HepG2 (cell line): ENCODE data around the gene CISTR. TPM values are rescaled to one million over a fixed set of nuclear protein-coding genes. Genes with fewer than 3 reads are reported as not detected.

ENCODE experiments used
- ATAC-seq: fragments of 200-7000 bp; cut with Tn5 transposase; 3 replicates; pipeline ENCODE4 v1.9.1; 2020; ENCODE audit warnings: mild to moderate bottlenecking, moderate library complexity
- BruUV-seq: library from RNA; stranded (reverse); fragments of 400-500 nt; replicated peaks from 2 replicates; lab custom pipeline; 2021; lab: Mats Ljungman, UMichigan
- CTCF ChIA-PET: fragments of 300-600 bp; formaldehyde crosslinking; extraction: SDS; loops from one replicate; lab custom pipeline; 2021; ENCODE audit warnings: low total read pairs, inconsistent platforms, low intra/inter-chr PET ratio; lab: Yijun Ruan, JAX
- POLR2A ChIA-PET: fragments of 350-600 bp; sonication (Branson Sonifier 250); formaldehyde crosslinking; loops from one replicate; lab custom pipeline; 2020; ENCODE audit warnings: antibody characterized with exemption, inconsistent platforms; lab: Yijun Ruan, JAX
- DNase-seq: peaks from one replicate; pipeline ENCODE4 v3.0.0-alpha.2; 2015; ENCODE audit warnings: low spot score
- FAIRE-seq: peaks from 3 replicates; lab custom pipeline; 2011; peaks lifted over from hg19 to GRCh38; lab: Jason Lieb, UNC
- H2AFZ ChIP-seq: one replicate; pipeline ENCODE4 v1.6.1; 2011; ENCODE audit warnings: low read length, inconsistent platforms
- H3K27ac ChIP-seq: fragments of 300-600 bp; 3 replicates; pipeline ENCODE4 v1.8.0; 2011; ENCODE audit warnings: mixed run types, mild to moderate bottlenecking, mixed read lengths, low read length, inconsistent platforms; ENCODE audit not compliant: insufficient read depth; ENCODE audit errors: extremely low read length
- H3K27me3 ChIP-seq, 2 experiments: fragments of 200-600 bp in 1 of 2; 2 replicates in 1 of 2; 3 replicates in 1 of 2; pipeline versions ENCODE4 v1.6.0 to v1.8.0; 2011; ENCODE audit warnings: low read length in 2 of 2, mild to moderate bottlenecking in 2 of 2, moderate library complexity in 2 of 2, inconsistent platforms in 1 of 2; ENCODE audit not compliant: insufficient read depth in 2 of 2, control insufficient read depth in 1 of 2
- H3K36me3 ChIP-seq, 2 experiments: fragments of 200-600 bp in 1 of 2; replicated peaks in 1 of 2; 2 replicates in 1 of 2; 3 replicates in 1 of 2; pipeline versions ENCODE4 v1.5.1 to v1.8.0; 2011; ENCODE audit warnings: low read length in 2 of 2, inconsistent platforms in 1 of 2; ENCODE audit not compliant: insufficient read depth in 2 of 2, control insufficient read depth in 1 of 2
- H3K4me1 ChIP-seq: 2 replicates; pipeline ENCODE4 v1.5.1; 2012; ENCODE audit warnings: low read length, inconsistent platforms; ENCODE audit not compliant: insufficient read depth
- H3K4me2 ChIP-seq: 2 replicates; pipeline ENCODE4 v1.6.0; 2011; ENCODE audit warnings: low read depth, low read length, inconsistent platforms
- H3K4me3 ChIP-seq, 3 experiments: fragments of 200-600 bp in 1 of 3; sonication (generic), shearing (Covaris generic) in 1 of 3; replicated peaks in 1 of 3; 2 replicates each; pipeline ENCODE4 v1.5.1; 2011 to 2016; ENCODE audit warnings: low read length in 3 of 3, inconsistent platforms in 2 of 3, low read depth in 2 of 3, mild to moderate bottlenecking in 2 of 3, control low read depth in 1 of 3, mixed read lengths in 1 of 3; ENCODE audit not compliant: insufficient read depth in 1 of 3
- H3K79me2 ChIP-seq: one replicate; pipeline ENCODE4 v1.6.1; 2011; ENCODE audit warnings: low read length, inconsistent platforms; ENCODE audit not compliant: insufficient read depth
- H3K9ac ChIP-seq: 2 replicates; pipeline ENCODE4 v1.6.0; 2011; ENCODE audit warnings: mild to moderate bottlenecking, low read depth, low read length, inconsistent platforms; ENCODE audit not compliant: insufficient read depth
- H3K9me3 ChIP-seq: 2 replicates; pipeline ENCODE4 v1.5.1; 2012; ENCODE audit warnings: mild to moderate bottlenecking, low read length
- H4K20me1 ChIP-seq: 2 replicates; pipeline ENCODE4 v1.6.0; 2011; ENCODE audit warnings: inconsistent platforms, mild to moderate bottlenecking, low read length, moderate library complexity; ENCODE audit not compliant: insufficient read depth
- EZH2 ChIP-seq: conservative IDR thresholded peaks from 2 replicates; pipeline ENCODE4 v1.6.1; 2012; ENCODE audit warnings: mild to moderate bottlenecking, low read depth, low read length, moderate library complexity
- PHF20 ChIP-seq: sonication (generic); formaldehyde crosslinking; IDR thresholded peaks from 2 replicates; pipeline ENCODE4 v1.5.0; 2020; ENCODE audit warnings: mild to moderate bottlenecking, missing genetic modification reagents
- SIN3A ChIP-seq: IDR thresholded peaks from 2 replicates; pipeline ENCODE4 v1.6.1; 2011; ENCODE audit warnings: low read depth, mild to moderate bottlenecking, control low read depth, low read length, borderline replicate concordance
- ZNF432 ChIP-seq: sonication (generic); formaldehyde crosslinking; IDR thresholded peaks from 2 replicates; pipeline ENCODE4 v1.5.0; 2020; ENCODE audit warnings: missing genetic modification reagents, mild to moderate bottlenecking, borderline replicate concordance
- WGBS: methylation state at CpG from one replicate; pipeline ENCODE4 v1.1.6; 2017; ENCODE audit warnings: low lambda C conversion rate; 5-methylcytosine and 5-hydroxymethylcytosine counted together
- in situ Hi-C: cut with HindIII; loops from 2 replicates; pipeline ENCODE4 v1.10.0; 2017; ENCODE audit warnings: low pct_unique_long_range_greater_than_20kb; ENCODE audit not compliant: extremely low pct_ligation_motif_present
- intact Hi-C: fragments of 100-400 bp; cut with micrococcal nuclease; formaldehyde crosslinking; loops from one replicate; pipeline ENCODE4 v1.10.0; 2022; ENCODE audit not compliant: unreplicated experiment
- polyA plus RNA-seq, 8 experiments: library from polyadenylated mRNA; depleted of rRNA in 3 of 8; stranded (reverse) in 7 of 8; unstranded in 1 of 8; fragments of >200 nt; fragmentation: Illumina TruSeq in 4 of 8; extraction: Trizol in 4 of 8; gene quantifications; 2 replicates each; pipeline versions ENCODE4 v1.2.1 to v1.2.3, GENCODE V29; 2011 to 2016; ENCODE audit warnings: low read depth in 4 of 8, missing spikeins in 1 of 8, mixed read lengths in 1 of 8; ENCODE audit not compliant: insufficient read depth in 1 of 8
- total RNA-seq, 5 experiments: library from RNA; depleted of rRNA; stranded (reverse); fragments of >200 nt; fragmentation: Illumina TruSeq; extraction: Trizol; gene quantifications; 2 replicates each; pipeline ENCODE4 v1.2.3, GENCODE V29; 2016; ENCODE audit warnings: low read depth in 1 of 5
- TF ChIP-seq, protein P1 (sequence below): sonication (generic); formaldehyde crosslinking; IDR thresholded peaks from 2 replicates; pipeline ENCODE4 v1.4.0; 2020; ENCODE audit warnings: mild to moderate bottlenecking, missing genetic modification reagents

Gene CISTR
- total and polyA plus RNA-seq, 2 of the 13 experiments (the other 11 are each of a cell fraction or from before 2014, with no cell fraction given) = not detected

DNA sequence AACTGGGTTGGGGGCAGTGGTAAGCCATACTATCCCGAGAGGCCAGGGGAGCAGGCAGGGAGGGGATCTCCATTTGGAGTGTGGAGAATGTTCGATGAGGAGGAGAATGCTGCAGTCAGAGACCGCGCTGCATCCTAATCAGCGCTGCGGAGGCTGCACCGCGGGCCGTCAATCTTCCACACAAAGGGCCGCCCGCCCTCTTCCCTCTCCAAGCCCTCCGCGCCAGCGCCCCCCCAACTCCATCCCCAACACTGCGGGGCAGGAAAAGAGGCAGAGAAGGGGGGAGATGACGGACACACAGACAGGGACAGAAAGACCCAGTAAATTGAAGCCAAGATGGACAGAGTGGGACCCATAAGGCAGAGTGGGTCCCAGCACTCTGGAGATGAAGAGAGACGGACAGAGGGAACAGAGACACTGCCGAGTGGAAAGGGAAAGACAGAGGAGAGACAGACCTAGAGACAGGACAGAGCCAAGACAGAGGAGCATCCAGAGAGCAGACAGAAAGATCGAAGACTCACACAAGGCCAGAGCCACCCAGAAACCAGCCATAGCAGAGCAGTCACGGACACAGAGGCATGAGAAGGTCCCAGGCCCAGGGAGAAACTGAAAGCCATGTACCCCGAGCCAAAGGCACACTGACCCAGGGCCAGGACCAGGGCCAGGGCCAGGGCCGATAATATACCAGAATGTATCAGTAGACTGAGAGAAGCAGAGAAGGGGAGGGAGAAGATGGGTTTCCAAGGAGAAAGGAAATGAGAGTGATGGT, 3.5 kb downstream of the CISTR start:
- CTCF ChIA-PET = interaction anchor here (10.1 kb wide), 1 partner anchor 47 kb away, joined by 216 read pairs; no protein-coding TSS in a partner anchor
- peaks cover 14% of the 10 kb centered on the region for H3K4me1 ChIP-seq
- BruUV-seq = no TSS peak
- H3K79me2 ChIP-seq = no peaks in the 10 kb centered on the region
- in situ Hi-C loops = no loop called here
- no peak for DNase-seq
- peaks cover 9 to 90% of the 10 kb centered on the region in 2 experiments; a peak in 4 of 5 replicates for H3K27me3 ChIP-seq
- intact Hi-C loops = no loop called here
- no peak overlapping the region for H3K9ac ChIP-seq
- TF ChIP-seq PHF20 (CRISPR knock-in tag) (no peak), SIN3A (no peak), EZH2 (0 out of 2 replicates have a peak, but pooled peaks have one; percentile 39), ZNF432 (CRISPR knock-in tag) (no peak)
- TF ChIP-seq, protein P1, sequence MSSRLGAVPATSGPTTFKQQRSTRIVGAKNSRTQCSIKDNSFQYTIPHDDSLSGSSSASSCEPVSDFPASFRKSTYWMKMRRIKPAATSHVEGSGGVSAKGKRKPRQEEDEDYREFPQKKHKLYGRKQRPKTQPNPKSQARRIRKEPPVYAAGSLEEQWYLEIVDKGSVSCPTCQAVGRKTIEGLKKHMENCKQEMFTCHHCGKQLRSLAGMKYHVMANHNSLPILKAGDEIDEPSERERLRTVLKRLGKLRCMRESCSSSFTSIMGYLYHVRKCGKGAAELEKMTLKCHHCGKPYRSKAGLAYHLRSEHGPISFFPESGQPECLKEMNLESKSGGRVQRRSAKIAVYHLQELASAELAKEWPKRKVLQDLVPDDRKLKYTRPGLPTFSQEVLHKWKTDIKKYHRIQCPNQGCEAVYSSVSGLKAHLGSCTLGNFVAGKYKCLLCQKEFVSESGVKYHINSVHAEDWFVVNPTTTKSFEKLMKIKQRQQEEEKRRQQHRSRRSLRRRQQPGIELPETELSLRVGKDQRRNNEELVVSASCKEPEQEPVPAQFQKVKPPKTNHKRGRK (CRISPR knock-in tag) = no peak
- no peak overlapping the region for H2AFZ ChIP-seq
- no peak overlapping the region for H3K27ac ChIP-seq
- no peaks in the 10 kb centered on the region for H3K36me3 ChIP-seq
- H3K4me2 ChIP-seq = no peak overlapping the region
- 9% methylated on average over 22 of the region's 22 CpGs for WGBS
- no peaks in the 10 kb centered on the region for H4K20me1 ChIP-seq
- no peak for ATAC-seq
- H3K4me3 ChIP-seq = no peak overlapping the region
- POLR2A ChIA-PET = no interaction called here
- no peaks in the 10 kb centered on the region for H3K9me3 ChIP-seq
- FAIRE-seq = no peak
